Activated CD4-positive, alpha-beta T cell treated with anti-CD3 and anti-CD28 coated beads for 36 hours (primary cell): ENCODE measurements around the gene COL20A1. TPM values are rescaled to one million over a fixed set of nuclear protein-coding genes. Genes with fewer than 3 reads are reported as not detected.
A peak's percentile ranks its signal among the peaks of the same experiment; 100 is the strongest.

ENCODE experiments used
- ATAC-seq: fragments of 200-7000 bp; cut with Tn5 transposase; one replicate; pipeline ENCODE4 v1.10.0; 2021; ENCODE audit warnings: mild to moderate bottlenecking, moderate library complexity
- CTCF ChIA-PET: fragments of 350-600 bp; sonication (Branson Sonifier 250); formaldehyde crosslinking; loops from one replicate; lab custom pipeline; 2021; ENCODE audit warnings: antibody characterized with exemption; lab: Charles Lee
- POLR2A ChIA-PET: fragments of 350-600 bp; sonication (Branson Sonifier 250); formaldehyde crosslinking; loops from one replicate; lab custom pipeline; 2021; ENCODE audit warnings: antibody characterized with exemption, inconsistent platforms; lab: Charles Lee
- DNase-seq: peaks from one replicate; pipeline ENCODE4 v3.0.0-alpha.2; 2020
- H3K27ac Mint-ChIP-seq: one replicate; pipeline ENCODE4 v1.8.0; 2021; ENCODE audit warnings: mixed read lengths
- H3K27me3 Mint-ChIP-seq: one replicate; pipeline ENCODE4 v1.8.0; 2021; ENCODE audit warnings: mixed read lengths
- H3K36me3 Mint-ChIP-seq: one replicate; pipeline ENCODE4 v1.8.0; 2021; ENCODE audit warnings: low read depth, mixed read lengths
- H3K4me1 Mint-ChIP-seq: one replicate; pipeline ENCODE4 v1.8.0; 2021; ENCODE audit warnings: mixed read lengths
- H3K4me3 Mint-ChIP-seq: one replicate; pipeline ENCODE4 v1.8.0; 2021; ENCODE audit warnings: mild to moderate bottlenecking, moderate library complexity, mixed read lengths
- H3K9me3 Mint-ChIP-seq: one replicate; pipeline ENCODE4 v1.8.0; 2021; ENCODE audit warnings: low read depth, mixed read lengths
- intact Hi-C, 2 experiments: fragments of 100-400 bp; cut with DNase I in 1 of 2; cut with micrococcal nuclease in 1 of 2; formaldehyde crosslinking; loops; one replicate each; pipeline versions ENCODE4 v1.14.2 to v1.15.1; 2022 to 2024; cut with DNase I, micrococcal nuclease
- microRNA-seq: library from miRNA; unstranded; fragments of <30 nt; microRNA quantifications from one replicate; pipeline ENCODE4 v1.2.0, GENCODE V29; 2021; ENCODE audit warnings: borderline replicate concordance
- total RNA-seq, 2 experiments: library from RNA; stranded (reverse); gene quantifications; one replicate each; pipeline ENCODE4 v1.2.3, GENCODE V29; 2021

Gene COL20A1
- total RNA-seq, 2 experiments from 2014 or later = 0.04 to 0.09 TPM

DNA sequence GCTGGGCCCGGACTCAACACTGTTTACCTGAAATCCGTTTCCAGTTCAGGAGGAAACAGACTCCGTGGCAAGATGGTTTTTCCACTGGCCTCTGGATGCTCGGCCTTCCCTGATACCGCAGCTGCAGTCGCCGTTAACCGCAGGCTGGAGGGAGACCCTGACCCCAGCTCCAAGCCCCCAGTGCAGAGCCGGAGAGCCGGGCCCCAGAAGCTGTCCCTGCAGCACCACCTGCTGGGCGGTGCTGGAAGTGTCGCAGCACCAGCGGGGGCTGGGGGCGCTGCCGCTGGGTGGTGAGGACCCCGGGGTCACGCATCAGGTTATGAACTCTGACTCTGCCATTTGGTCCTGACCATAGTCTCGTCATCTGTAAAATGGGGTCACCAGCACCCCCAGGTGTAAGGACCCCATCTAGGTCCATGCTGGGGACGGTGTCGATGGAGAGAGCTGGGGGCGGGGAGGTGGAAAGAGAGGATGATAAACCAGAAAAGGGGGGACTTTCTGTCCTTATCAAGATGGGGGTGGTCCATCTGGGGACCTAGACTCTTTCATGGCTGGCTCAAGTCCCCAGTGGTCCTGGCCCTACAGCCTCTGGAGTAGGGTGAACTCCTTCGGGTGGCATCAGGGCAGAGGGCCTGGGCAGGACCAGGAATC lies 88.9 kb downstream of the COL20A1 start:
- H3K4me1 Mint-ChIP-seq = no peaks in the 10 kb centered on the region
- H3K4me3 Mint-ChIP-seq = no peak overlapping the region
- H3K27me3 Mint-ChIP-seq = peaks cover 13% of the 10 kb centered on the region
- ChIA-PET POLR2A (interaction anchor here (1.2 kb wide), 1 partner anchor 159 kb away, joined by 5 read pairs; no protein-coding TSS in a partner anchor), CTCF (interaction anchor here (0.6 to 2.2 kb wide), 11 partner anchors 8 to 351 kb away, joined by 3 to 9 read pairs (median 4); no protein-coding TSS in a partner anchor)
- no peaks in the 10 kb centered on the region for H3K36me3 Mint-ChIP-seq
- ATAC-seq (peak; percentile 58), DNase-seq (peak; percentile 59)
- peaks cover 11% of the 10 kb centered on the region for H3K9me3 Mint-ChIP-seq
- intact Hi-C loops = loop anchor here (1.0 to 5.0 kb wide), 6 partner anchors 73 to 325 kb away; no protein-coding TSS in a partner anchor
- H3K27ac Mint-ChIP-seq = no peak overlapping the region

DNA sequence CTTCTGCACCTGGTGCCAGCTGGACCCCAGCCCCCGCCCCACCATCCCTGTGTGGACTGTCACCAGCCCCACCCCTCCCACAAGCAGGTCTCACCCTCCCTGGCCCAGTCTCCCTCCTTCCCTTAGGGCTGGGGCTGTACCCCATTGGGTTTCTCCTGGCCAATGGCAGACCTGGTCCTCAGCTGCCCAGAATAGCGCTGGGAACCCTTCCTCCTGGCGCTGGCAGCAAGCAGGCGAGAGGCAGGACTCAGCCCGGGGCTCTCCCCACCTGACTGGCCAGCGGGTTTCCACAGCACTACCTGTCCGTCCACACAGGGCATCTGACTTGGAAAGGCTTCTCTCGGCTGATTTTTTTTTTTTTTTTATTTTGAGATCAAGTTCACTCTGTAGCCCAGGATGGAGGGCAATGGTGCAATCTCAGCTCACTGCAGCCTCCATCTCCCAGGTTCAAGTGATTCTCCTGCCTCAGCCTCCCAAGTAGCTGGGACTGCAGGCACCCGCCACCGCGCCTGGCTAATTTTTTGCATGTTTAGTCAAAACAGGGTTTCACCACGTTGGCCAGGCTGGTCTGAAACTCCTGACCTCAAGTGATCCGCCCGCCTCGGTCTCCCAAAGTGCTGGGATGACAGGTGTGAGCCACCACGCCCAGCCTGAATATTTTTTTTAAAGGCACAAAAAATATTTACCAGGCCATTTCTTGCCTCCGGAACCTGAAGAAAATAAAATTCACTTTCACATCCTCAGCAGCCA lies 89.7 kb downstream of the COL20A1 start:
- no peak overlapping the region for H3K4me3 Mint-ChIP-seq
- intact Hi-C loops = loop anchor here (2.0 to 5.0 kb wide), 3 partner anchors 75 to 325 kb away; no protein-coding TSS in a partner anchor
- peaks cover 9% of the 10 kb centered on the region for H3K27me3 Mint-ChIP-seq
- H3K4me1 Mint-ChIP-seq = no peaks in the 10 kb centered on the region
- no peaks in the 10 kb centered on the region for H3K36me3 Mint-ChIP-seq
- H3K27ac Mint-ChIP-seq = no peak overlapping the region
- POLR2A ChIA-PET = no interaction called here
- CTCF ChIA-PET = interaction anchor here (0.6 to 2.2 kb wide), 8 partner anchors 9 to 811 kb away, joined by 3 to 9 read pairs (median 4); no protein-coding TSS in a partner anchor
- no peak for DNase-seq
- peaks cover 15% of the 10 kb centered on the region for H3K9me3 Mint-ChIP-seq
- ATAC-seq = no peak

DNA sequence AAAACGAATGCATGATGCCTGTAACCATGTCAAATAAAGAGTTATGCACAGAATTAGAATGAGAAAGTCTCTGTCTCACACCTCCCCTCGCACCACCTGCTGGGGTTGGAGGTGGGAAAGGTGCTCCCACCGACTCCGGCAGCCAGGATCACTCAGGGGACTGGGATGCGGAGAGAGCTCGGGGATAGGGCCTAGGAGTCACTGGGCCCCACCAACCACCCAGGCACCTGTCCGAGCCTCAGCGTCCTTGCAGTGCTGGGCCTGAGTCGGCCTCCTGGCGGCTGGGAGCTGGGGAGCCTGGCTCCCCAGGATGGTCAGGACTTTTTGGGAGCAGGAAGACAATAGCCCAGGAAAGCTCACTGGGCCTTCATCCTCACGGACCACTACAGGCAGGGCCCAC lies 90.6 kb downstream of the COL20A1 start:
- Mint-ChIP-seq H3K27ac (no peak overlapping the region), H3K27me3 (peaks cover 12% of the 10 kb centered on the region), H3K4me3 (no peak overlapping the region), H3K9me3 (peaks cover 18% of the 10 kb centered on the region), H3K36me3 (no peaks in the 10 kb centered on the region), H3K4me1 (no peaks in the 10 kb centered on the region)
- CTCF ChIA-PET = no interaction called here
- ATAC-seq (no peak), DNase-seq (no peak)
- intact Hi-C loops = loop anchor here (2.0 to 5.0 kb wide), 3 partner anchors 76 to 326 kb away; no protein-coding TSS in a partner anchor
- POLR2A ChIA-PET = no interaction called here

- DNase-seq (no peak), ATAC-seq (no peak)
- H3K27ac Mint-ChIP-seq = no peak overlapping the region
- H3K36me3 Mint-ChIP-seq = no peaks in the 10 kb centered on the region
- H3K4me1 Mint-ChIP-seq = no peaks in the 10 kb centered on the region
- H3K4me3 Mint-ChIP-seq = no peak overlapping the region
- H3K27me3 Mint-ChIP-seq = peaks cover 8% of the 10 kb centered on the region
- intact Hi-C loops = loop anchor here (5.0 kb wide), 2 partner anchors 77 to 327 kb away; no protein-coding TSS in a partner anchor
- ChIA-PET CTCF (no interaction called here), POLR2A (no interaction called here)
- peaks cover 18% of the 10 kb centered on the region for H3K9me3 Mint-ChIP-seq
These were observed 91.3 kb downstream of the COL20A1 start for GRCh38 chr20:63384336-63384735.

Small RNAs within 50 kb of the gene (microRNA-seq; reads per million reads assigned to microRNA genes)
- 3.5 reads per million, percentile 3 among the genes with 10 or more reads in this experiment for gene MIR4326

Other genes starting within 250 kb of the COL20A1 start
- gene YTHDF1, start 77.1 kb upstream of the COL20A1 start, total RNA-seq = 10 to 100 TPM; 32.2 to 32.6 TPM
- under 1 TPM in 1 of 2 experiments, not detected in 1; 0.14 TPM for gene BIRC7, start 57.3 kb upstream of the COL20A1 start, total RNA-seq
- gene NKAIN4, start 38.7 kb upstream of the COL20A1 start, total RNA-seq = not detected
- gene ARFGAP1, start 20.4 kb upstream of the COL20A1 start, total RNA-seq = 10 to 100 TPM; 73.4 to 77.6 TPM
- gene CHRNA4, start 68.2 kb downstream of the COL20A1 start, total RNA-seq = not detected
- not detected for gene KCNQ2, start 179.5 kb downstream of the COL20A1 start, total RNA-seq
- gene EEF1A2, start 205.9 kb downstream of the COL20A1 start, total RNA-seq = under 1 TPM; 0.69 to 0.81 TPM
- gene PPDPF, start 227.6 kb downstream of the COL20A1 start, total RNA-seq = 100 to 1,000 TPM; 119 to 133 TPM
- gene PTK6, start 244.2 kb downstream of the COL20A1 start, total RNA-seq = under 1 TPM; 0.25 to 0.48 TPM